Fibroblast of mammary gland (primary cell): Measurements from ENCODE around the gene BCL2L11.

Experiments
- DNase-seq: peaks from one replicate; pipeline ENCODE4 v3.0.0-alpha.2; 2010; ENCODE audit warnings: low read depth
- H3K4me3 ChIP-seq: 2 replicates; pipeline ENCODE4 v1.5.1; 2011; ENCODE audit warnings: low read depth, mild to moderate bottlenecking, low read length, moderate library complexity; ENCODE audit not compliant: control insufficient read depth
- TF ChIP-seq, protein P1 (sequence below): conservative IDR thresholded peaks from 2 replicates; pipeline ENCODE4 v1.5.1; 2011; ENCODE audit warnings: low read depth, low read length, inconsistent platforms; ENCODE audit not compliant: control insufficient read depth, insufficient read depth

The BCL2L11 gene

DNA sequence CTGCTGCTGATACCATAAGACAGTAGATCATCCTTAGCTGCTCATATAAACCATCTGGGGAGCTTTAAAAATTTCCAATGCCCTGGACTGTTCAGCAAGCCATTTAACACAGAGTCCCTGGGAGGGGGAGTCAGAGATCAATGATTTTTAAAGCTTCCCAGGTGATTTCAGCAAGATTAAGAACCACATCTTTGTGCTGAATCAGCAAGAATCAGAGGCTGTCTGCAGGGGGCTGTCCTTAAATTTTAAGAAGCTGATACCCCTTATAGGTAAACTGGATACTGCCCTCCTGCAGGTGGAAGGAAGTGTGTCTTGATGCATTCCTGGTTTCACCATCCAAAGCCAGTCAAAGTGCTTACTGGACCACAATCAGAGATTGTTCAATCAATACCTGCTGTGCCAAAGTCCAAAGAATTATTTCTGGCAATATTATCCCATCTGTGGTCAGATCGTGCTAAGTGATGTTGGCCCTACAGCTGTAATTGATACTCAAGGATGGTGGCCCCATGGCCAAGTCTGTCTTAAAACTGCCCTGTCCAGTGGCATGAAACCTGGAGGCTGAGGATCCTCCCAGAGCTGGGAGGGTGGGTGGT is 72.2 kb downstream of the BCL2L11 start:
- TF ChIP-seq, protein P1, sequence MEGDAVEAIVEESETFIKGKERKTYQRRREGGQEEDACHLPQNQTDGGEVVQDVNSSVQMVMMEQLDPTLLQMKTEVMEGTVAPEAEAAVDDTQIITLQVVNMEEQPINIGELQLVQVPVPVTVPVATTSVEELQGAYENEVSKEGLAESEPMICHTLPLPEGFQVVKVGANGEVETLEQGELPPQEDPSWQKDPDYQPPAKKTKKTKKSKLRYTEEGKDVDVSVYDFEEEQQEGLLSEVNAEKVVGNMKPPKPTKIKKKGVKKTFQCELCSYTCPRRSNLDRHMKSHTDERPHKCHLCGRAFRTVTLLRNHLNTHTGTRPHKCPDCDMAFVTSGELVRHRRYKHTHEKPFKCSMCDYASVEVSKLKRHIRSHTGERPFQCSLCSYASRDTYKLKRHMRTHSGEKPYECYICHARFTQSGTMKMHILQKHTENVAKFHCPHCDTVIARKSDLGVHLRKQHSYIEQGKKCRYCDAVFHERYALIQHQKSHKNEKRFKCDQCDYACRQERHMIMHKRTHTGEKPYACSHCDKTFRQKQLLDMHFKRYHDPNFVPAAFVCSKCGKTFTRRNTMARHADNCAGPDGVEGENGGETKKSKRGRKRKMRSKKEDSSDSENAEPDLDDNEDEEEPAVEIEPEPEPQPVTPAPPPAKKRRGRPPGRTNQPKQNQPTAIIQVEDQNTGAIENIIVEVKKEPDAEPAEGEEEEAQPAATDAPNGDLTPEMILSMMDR = no peak
- H3K4me3 ChIP-seq = no peak overlapping the region
- DNase-seq = no peak

DNA sequence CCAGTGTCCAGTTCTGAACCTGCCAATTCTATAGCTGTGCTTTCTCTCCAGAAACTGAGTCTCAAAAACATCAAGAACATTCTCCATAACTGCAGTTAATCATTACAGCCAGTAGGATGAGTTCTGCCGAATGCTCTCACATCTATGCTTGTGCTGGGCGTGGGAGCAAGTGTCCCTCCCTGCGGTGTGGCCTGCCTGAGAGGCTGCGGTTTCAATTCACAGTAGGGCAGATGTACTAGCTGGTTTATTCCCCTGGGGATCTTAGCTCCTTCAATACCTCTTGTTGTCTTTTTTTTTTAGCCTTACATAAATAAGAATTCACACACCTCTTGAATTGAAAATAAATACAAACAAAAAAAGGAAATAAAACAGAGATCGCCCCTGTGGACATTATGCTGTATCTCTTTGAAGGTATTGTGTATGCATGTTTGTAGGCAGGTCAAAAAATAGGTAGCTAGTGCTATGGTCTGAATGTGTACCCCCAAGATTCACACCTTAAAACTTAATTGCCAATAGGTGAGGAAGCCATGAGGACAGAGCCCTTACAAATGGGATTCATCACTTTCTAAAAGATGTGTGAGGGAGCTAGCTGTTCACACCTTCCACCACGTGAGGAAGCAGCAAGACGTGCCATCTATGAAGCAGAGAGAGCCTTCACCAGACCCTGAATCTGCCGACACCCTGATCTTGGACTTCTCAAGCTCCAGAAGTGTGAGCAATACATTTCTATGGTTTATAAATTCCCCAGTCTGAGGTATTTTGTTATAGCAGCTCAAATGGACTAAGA is 74.3 kb downstream of the BCL2L11 start:
- TF ChIP-seq, protein P1 = no peak
- H3K4me3 ChIP-seq = no peak overlapping the region
- no peak for DNase-seq

DNA sequence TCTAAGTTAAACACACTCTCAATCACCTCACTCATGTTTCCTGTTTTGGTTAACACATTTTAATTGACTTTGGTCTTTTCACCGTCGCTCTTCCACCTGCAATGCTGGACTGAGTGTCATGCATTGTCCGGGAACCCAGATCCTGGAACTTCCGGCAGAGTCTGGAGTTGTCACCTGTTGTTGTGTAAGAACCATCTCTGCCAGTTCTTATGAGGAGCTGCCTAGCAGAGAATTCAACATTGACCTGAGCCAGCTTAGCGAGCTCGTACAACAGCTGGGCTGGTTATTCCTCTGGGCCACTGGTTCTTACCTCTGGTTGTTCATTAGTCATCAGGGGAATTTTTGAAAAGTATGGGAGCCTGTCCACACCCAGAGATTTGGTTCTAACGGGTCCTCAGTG is 75.7 kb downstream of the BCL2L11 start:
- H3K4me3 ChIP-seq = no peak overlapping the region
- DNase-seq = no peak
- TF ChIP-seq, protein P1 = no peak

DNA sequence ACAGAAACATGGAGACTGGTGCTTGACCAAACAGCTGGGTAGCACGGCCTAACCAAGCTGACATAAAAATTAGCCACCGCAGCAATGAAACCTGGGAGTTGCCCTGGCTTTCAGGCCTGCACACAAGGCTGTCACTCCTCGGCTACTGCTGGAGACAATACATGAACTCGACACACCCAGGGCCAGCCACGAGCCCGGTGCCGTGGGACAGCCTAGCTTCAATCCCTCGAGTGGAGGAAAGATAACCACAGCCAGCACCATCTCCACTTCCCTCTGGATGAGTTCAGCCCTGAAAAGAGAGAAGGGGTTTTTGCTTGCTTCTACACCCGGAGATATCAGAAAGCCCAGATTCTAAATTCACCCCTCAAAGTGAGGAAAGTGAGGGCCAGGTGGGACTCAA is 78.0 kb downstream of the BCL2L11 start:
- TF ChIP-seq, protein P1 = no peak
- H3K4me3 ChIP-seq = no peak overlapping the region
- DNase-seq = no peak

DNA sequence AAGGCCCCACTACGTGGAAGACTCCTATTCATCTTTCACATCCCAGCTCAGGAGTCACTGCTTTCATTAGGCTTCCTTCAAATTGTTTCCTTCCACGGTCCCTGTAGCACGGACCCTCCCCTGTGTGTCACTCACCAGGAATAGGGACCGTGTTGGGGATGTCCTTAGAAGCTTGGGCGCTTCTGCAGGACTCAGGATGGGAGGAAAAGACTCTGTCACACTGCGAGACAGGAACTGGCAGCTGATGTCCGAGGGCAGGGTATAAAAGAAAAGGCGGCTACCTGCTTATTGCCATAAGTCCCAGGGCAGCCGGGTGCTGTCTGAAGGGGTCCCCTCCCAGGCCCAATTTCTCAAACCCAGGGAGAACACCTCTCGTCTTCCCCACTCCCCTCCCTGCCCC is 79.1 kb downstream of the BCL2L11 start:
- DNase-seq = no peak
- TF ChIP-seq, protein P1 = no peak
- H3K4me3 ChIP-seq = no peak overlapping the region

DNA sequence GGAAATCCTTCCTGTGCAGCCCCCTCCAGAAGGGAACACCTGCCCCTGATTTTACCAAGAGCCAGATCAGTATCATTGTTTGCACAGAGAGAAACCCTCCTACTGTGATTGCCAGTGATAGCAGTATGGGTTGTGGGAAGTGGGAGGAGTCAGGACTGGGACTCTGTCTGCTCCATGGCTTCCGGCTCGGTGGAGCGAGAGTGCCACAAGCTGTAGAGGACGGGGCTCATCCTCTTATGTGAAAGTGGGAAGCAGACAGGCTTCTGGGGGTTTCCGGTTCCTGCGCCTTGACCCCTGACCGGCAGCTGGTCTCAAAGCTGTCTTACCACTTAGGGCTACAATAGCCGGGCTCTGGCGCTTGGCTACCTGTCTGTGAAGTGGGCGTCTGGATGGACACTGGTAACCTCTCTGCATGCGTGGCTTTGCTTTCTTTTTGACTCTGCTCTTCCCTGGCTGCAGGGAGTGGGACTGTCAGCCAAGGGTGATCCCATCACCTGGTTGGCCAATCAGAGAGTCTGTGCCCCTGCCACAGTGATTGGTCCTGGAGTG is 79.7 kb downstream of the BCL2L11 start:
- DNase-seq = no peak
- TF ChIP-seq, protein P1 = no peak
- no peak overlapping the region for H3K4me3 ChIP-seq

DNA sequence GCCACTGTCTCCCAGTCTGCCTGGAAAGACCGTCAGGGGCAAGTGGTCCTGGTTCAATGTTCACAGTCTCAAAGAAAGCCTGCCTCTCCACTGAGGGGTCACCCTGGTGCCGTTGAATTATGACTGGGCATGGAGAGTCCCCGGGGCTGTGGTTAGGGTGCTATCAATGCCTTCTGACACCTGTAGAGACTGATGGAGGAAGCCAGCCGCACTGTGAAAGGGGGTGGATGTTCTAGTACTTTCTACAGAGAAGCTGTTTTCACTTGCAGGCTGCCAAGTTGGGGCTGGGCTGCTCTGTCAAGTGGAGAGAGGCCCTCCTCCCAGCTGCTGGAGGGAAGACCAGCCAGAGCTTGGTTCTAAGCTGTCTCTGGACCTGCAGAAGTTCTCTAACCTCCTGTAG is 80.5 kb downstream of the BCL2L11 start:
- TF ChIP-seq, protein P1 = no peak
- H3K4me3 ChIP-seq = no peak overlapping the region
- DNase-seq = no peak
